H1 (cell line): Measurements from ENCODE around the gene RBM20. TPM values are rescaled to one million over a fixed set of nuclear protein-coding genes. Genes with fewer than 3 reads are reported as not detected.

Experiments
- CTCF ChIA-PET: fragments of 300-600 bp; sonication (Branson Sonifier 250); formaldehyde crosslinking; loops from one replicate; lab custom pipeline; 2021; ENCODE audit not compliant: partially characterized antibody; lab: Charles Lee
- POLR2A ChIA-PET: fragments of 300-600 bp; sonication (Branson Sonifier 250); formaldehyde crosslinking; loops from one replicate; lab custom pipeline; 2021; ENCODE audit warnings: inconsistent platforms; ENCODE audit not compliant: partially characterized antibody; lab: Charles Lee
- DNase-seq, 2 experiments: peaks; one replicate each; pipeline versions ENCODE4 v3.0.0 to v3.0.0-alpha.2; 2010 to 2022; ENCODE audit warnings: low spot score in 2 of 2, low read depth in 1 of 2, mixed read lengths in 1 of 2
- FAIRE-seq: peaks from 2 replicates; lab custom pipeline; 2011; peaks lifted over from hg19 to GRCh38; lab: Jason Lieb, UNC
- H2AFZ ChIP-seq: 2 replicates; pipeline ENCODE4 v1.8.1; 2012; ENCODE audit warnings: low read length, inconsistent platforms
- H2AK5ac ChIP-seq: 2 replicates; pipeline ENCODE4 v1.6.1; 2013; ENCODE audit warnings: low read depth, low read length
- H2BK120ac ChIP-seq: replicated peaks from 2 replicates; pipeline ENCODE3; 2013; ENCODE audit warnings: low read depth, low read length, inconsistent platforms
- H2BK12ac ChIP-seq: 2 replicates; pipeline ENCODE4 v1.6.1; 2013; ENCODE audit warnings: low read depth, low read length
- H2BK15ac ChIP-seq: 2 replicates; pipeline ENCODE4 v1.6.1; 2013; ENCODE audit warnings: low read length
- H2BK20ac ChIP-seq: 2 replicates; pipeline ENCODE4 v1.6.1; 2013; ENCODE audit warnings: low read length
- H2BK5ac ChIP-seq: 2 replicates; pipeline ENCODE4 v1.6.1; 2013; ENCODE audit warnings: low read depth, low read length
- H3K14ac ChIP-seq: 2 replicates; pipeline ENCODE4 v1.6.1; 2013; ENCODE audit warnings: inconsistent platforms; ENCODE audit not compliant: insufficient read length
- H3K18ac ChIP-seq: 2 replicates; pipeline ENCODE4 v1.6.1; 2013; ENCODE audit warnings: low read length; ENCODE audit errors: extremely low read depth
- H3K23ac ChIP-seq: 2 replicates; pipeline ENCODE4 v1.6.1; 2013; ENCODE audit warnings: inconsistent platforms; ENCODE audit not compliant: insufficient read length
- H3K23me2 ChIP-seq: 2 replicates; pipeline ENCODE4 v1.6.1; 2013; ENCODE audit warnings: low read depth, low read length
- H3K27ac ChIP-seq: 2 replicates; pipeline ENCODE4 v1.6.1; 2011; ENCODE audit warnings: low read depth, low read length, inconsistent platforms
- H3K27me3 ChIP-seq, 4 experiments: replicated peaks in 1 of 4; 1 replicate in 1 of 4; 2 replicates in 3 of 4; pipeline versions ENCODE4 v1.6.1 to v1.8.1; 2011 to 2013; ENCODE audit warnings: low read length in 3 of 4, mild to moderate bottlenecking in 3 of 4, inconsistent platforms in 2 of 4, mixed read lengths in 2 of 4, moderate library complexity in 1 of 4; ENCODE audit not compliant: control insufficient read depth in 3 of 4, insufficient read depth in 3 of 4; ENCODE audit errors: extremely low read depth in 1 of 4
- H3K36me3 ChIP-seq, 4 experiments: 2 replicates each; pipeline versions ENCODE4 v1.6.1 to v1.8.1; 2011 to 2013; ENCODE audit warnings: mild to moderate bottlenecking in 4 of 4, low read length in 3 of 4, moderate library complexity in 2 of 4, control low read depth in 1 of 4, inconsistent platforms in 1 of 4; ENCODE audit not compliant: insufficient read depth in 4 of 4, control insufficient read depth in 2 of 4
- H3K4ac ChIP-seq: replicated peaks from 2 replicates; pipeline ENCODE3; 2013; ENCODE audit warnings: low read length, low read depth, mixed read lengths, inconsistent platforms; ENCODE audit not compliant: insufficient read length
- H3K4me1 ChIP-seq, 4 experiments: replicated peaks in 1 of 4; 1 replicate in 1 of 4; 2 replicates in 3 of 4; pipeline versions ENCODE4 v1.6.1 to v1.8.1; 2011 to 2013; ENCODE audit warnings: low read length in 3 of 4, inconsistent platforms in 2 of 4, mixed read lengths in 1 of 4; ENCODE audit not compliant: insufficient read depth in 4 of 4, control insufficient read depth in 3 of 4
- H3K4me2 ChIP-seq, 2 experiments: 2 replicates each; pipeline versions ENCODE4 v1.6.1 to v1.8.1; 2011 to 2013; ENCODE audit warnings: low read depth in 2 of 2, low read length in 2 of 2, control low read depth in 1 of 2, inconsistent platforms in 1 of 2, mild to moderate bottlenecking in 1 of 2; ENCODE audit not compliant: insufficient read depth in 1 of 2
- H3K4me3 ChIP-seq, 4 experiments: fragments of 200-600, 300-600 bp in 1 of 4; sonication (generic), shearing (Covaris generic), sonication (Bioruptor Twin) in 1 of 4; 2 replicates each; pipeline versions ENCODE4 v1.5.1 to v1.8.1; 2011 to 2016; ENCODE audit warnings: low read length in 4 of 4, low read depth in 3 of 4, control low read depth in 2 of 4, inconsistent platforms in 2 of 4, mild to moderate bottlenecking in 2 of 4, mixed read lengths in 1 of 4, moderate library complexity in 1 of 4; ENCODE audit not compliant: insufficient read depth in 2 of 4; ENCODE audit errors: extremely low read depth in 1 of 4
- H3K56ac ChIP-seq: replicated peaks from 2 replicates; pipeline ENCODE3; 2013; ENCODE audit warnings: low read depth, mild to moderate bottlenecking, mixed read lengths, low read length, inconsistent platforms; ENCODE audit not compliant: insufficient read length
- H3K79me1 ChIP-seq: 2 replicates; pipeline ENCODE4 v1.6.1; 2013; ENCODE audit warnings: low read depth, low read length, control low read depth
- H3K79me2 ChIP-seq, 2 experiments: 2 replicates each; pipeline versions ENCODE4 v1.6.1 to v1.8.1; 2012 to 2013; ENCODE audit warnings: low read length in 2 of 2, mild to moderate bottlenecking in 2 of 2, inconsistent platforms in 1 of 2; ENCODE audit not compliant: insufficient read depth in 2 of 2, control insufficient read depth in 1 of 2
- H3K9ac ChIP-seq, 4 experiments: replicated peaks in 1 of 4; 1 replicate in 1 of 4; 2 replicates in 3 of 4; pipeline versions ENCODE4 v1.6.1 to v1.8.1; 2011 to 2013; ENCODE audit warnings: low read depth in 3 of 4, low read length in 3 of 4, control low read depth in 2 of 4, mild to moderate bottlenecking in 2 of 4, moderate library complexity in 2 of 4, inconsistent platforms in 1 of 4; ENCODE audit errors: extremely low read depth in 1 of 4
- H3K9me3 ChIP-seq, 2 experiments: 2 replicates each; pipeline versions ENCODE4 v1.6.1 to v1.8.1; 2012 to 2013; ENCODE audit warnings: mild to moderate bottlenecking in 2 of 2, moderate library complexity in 2 of 2, control low read depth in 1 of 2, inconsistent platforms in 1 of 2, low read depth in 1 of 2, low read length in 1 of 2, mixed read lengths in 1 of 2; ENCODE audit not compliant: insufficient read depth in 2 of 2
- H4K20me1 ChIP-seq, 2 experiments: replicated peaks in 1 of 2; 2 replicates each; pipeline versions ENCODE3 to v1.8.1; 2011 to 2013; ENCODE audit warnings: inconsistent platforms in 2 of 2, low read length in 2 of 2, mild to moderate bottlenecking in 1 of 2; ENCODE audit not compliant: insufficient read depth in 2 of 2, control insufficient read depth in 1 of 2
- H4K5ac ChIP-seq: 2 replicates; pipeline ENCODE4 v1.6.1; 2013; ENCODE audit warnings: low read length, low read depth, mixed read lengths, inconsistent platforms; ENCODE audit not compliant: insufficient read length
- H4K8ac ChIP-seq: 2 replicates; pipeline ENCODE4 v1.8.0; 2013; ENCODE audit warnings: mild to moderate bottlenecking, moderate library complexity, low read length, inconsistent platforms; ENCODE audit not compliant: insufficient read depth; ENCODE audit errors: extremely low read depth
- H4K91ac ChIP-seq: replicated peaks from 2 replicates; pipeline ENCODE3; 2013; ENCODE audit warnings: low read length, mixed read lengths, inconsistent platforms; ENCODE audit not compliant: insufficient read length
- EZH2 ChIP-seq: fragments of 200-600 bp; sonication (generic); IDR thresholded peaks from 2 replicates; pipeline ENCODE4 v1.7.1; 2012; ENCODE audit warnings: low read depth, mild to moderate bottlenecking, moderate library complexity, low read length, inconsistent platforms; ENCODE audit not compliant: severe bottlenecking
- SP1 ChIP-seq: IDR thresholded peaks from 2 replicates; pipeline ENCODE4 v1.6.1; 2011; ENCODE audit warnings: low read depth, low read length
- SP2 ChIP-seq: IDR thresholded peaks from 2 replicates; pipeline ENCODE4 v1.6.1; 2012; ENCODE audit warnings: mild to moderate bottlenecking, low read length, inconsistent platforms
- TBP ChIP-seq: IDR thresholded peaks from 2 replicates; pipeline ENCODE4 v1.6.1; 2011; ENCODE audit warnings: low read depth, low read length, improper control_type of control experiment
- polyA plus RNA-seq, 7 experiments: library from polyadenylated mRNA; depleted of rRNA in 3 of 7; stranded (reverse) in 5 of 7; unstranded in 2 of 7; fragments of >200 nt in 5 of 7; fragments of 200-250 nt in 2 of 7; gene quantifications; 1 replicate in 5 of 7; 2 replicates in 1 of 7; 4 replicates in 1 of 7; pipeline versions ENCODE4 v1.2.1 to v1.2.3, GENCODE V29; 2011 to 2013; ENCODE audit warnings: missing spikeins in 2 of 7, mixed read lengths in 2 of 7
- total RNA-seq: library from RNA; stranded (reverse); fragmentation: NEBNext Ultra II Directional; extraction: Animal tissue kit (Norgen Biotek cat#: 25700); gene quantifications from 2 replicates; pipeline ENCODE4 v1.2.1, GENCODE V29; 2021
- TF ChIP-seq, protein P1 (sequence below): IDR thresholded peaks from 2 replicates; pipeline ENCODE4 v1.6.1; 2012; ENCODE audit warnings: inconsistent platforms

The RBM20 gene
- total and polyA plus RNA-seq, 2 of the 8 experiments (the other 6 are each of a cell fraction or from before 2014, with no cell fraction given) = 0.05 to 0.63 TPM

DNA sequence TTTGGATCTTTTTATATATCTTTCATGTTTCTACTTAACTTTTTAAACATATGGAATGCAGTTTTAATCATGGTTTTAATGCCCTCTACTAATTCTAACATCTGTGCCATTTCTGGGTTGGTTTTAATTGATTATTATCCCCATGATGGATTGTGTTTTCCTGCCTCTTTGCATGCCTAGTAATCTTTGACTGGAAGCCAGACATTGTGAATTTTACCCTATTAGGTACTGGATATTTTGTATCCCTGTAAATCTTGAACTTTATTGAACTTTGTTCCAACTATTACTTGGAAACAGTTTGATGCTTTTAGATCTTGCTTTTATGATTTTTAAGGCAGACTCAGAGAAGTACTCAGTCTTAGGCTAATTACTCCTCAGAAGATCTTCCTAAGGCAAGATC is 16.0 kb upstream of the RBM20 start:
- no peaks in the 10 kb centered on the region for H3K79me1 ChIP-seq
- DNase-seq = no peak
- no peak overlapping the region for H3K27ac ChIP-seq
- TF ChIP-seq TBP (no peak), EZH2 (no peak), SP1 (no peak), SP2 (no peak)
- TF ChIP-seq, protein P1, sequence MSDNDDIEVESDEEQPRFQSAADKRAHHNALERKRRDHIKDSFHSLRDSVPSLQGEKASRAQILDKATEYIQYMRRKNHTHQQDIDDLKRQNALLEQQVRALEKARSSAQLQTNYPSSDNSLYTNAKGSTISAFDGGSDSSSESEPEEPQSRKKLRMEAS = no peak
- no peak overlapping the region for H3K14ac ChIP-seq
- no peak for FAIRE-seq
- no peak overlapping the region for H2BK12ac ChIP-seq
- H3K4me1 ChIP-seq = peaks cover 0 to 6% (median 1%) of the 10 kb centered on the region in 4 experiments; a peak in 2 of 7 replicates
- no peak overlapping the region for H4K91ac ChIP-seq
- no peak overlapping the region for H2BK120ac ChIP-seq
- H3K36me3 ChIP-seq = no peaks in the 10 kb centered on the region
- H3K4me2 ChIP-seq = no peak overlapping the region
- no peak overlapping the region for H3K56ac ChIP-seq
- H3K23ac ChIP-seq = no peak overlapping the region
- no peak overlapping the region for H3K4ac ChIP-seq
- ChIA-PET POLR2A (no interaction called here), CTCF (no interaction called here)
- no peak overlapping the region for H2BK20ac ChIP-seq
- no peak overlapping the region for H2BK15ac ChIP-seq
- H4K20me1 ChIP-seq = no peaks in the 10 kb centered on the region
- H3K23me2 ChIP-seq = no peaks in the 10 kb centered on the region
- no peak overlapping the region for H4K5ac ChIP-seq
- H3K4me3 ChIP-seq = no peak overlapping the region
- H3K9ac ChIP-seq = no peak overlapping the region
- no peaks in the 10 kb centered on the region for H3K79me2 ChIP-seq
- H3K27me3 ChIP-seq = no peaks in the 10 kb centered on the region
- H4K8ac ChIP-seq = no peak overlapping the region
- no peak overlapping the region for H2BK5ac ChIP-seq
- no peaks in the 10 kb centered on the region for H3K9me3 ChIP-seq
- no peak overlapping the region for H2AFZ ChIP-seq
- H2AK5ac ChIP-seq = no peak overlapping the region
- no peak overlapping the region for H3K18ac ChIP-seq
